Mesothelial cell of epicardium (in vitro differentiated cells): ENCODE measurements around the gene RAD1. TPM values are rescaled to one million over a fixed set of nuclear protein-coding genes. Genes with fewer than 3 reads are reported as not detected.

Experiments
- DNase-seq, 2 experiments: peaks; one replicate each; pipeline ENCODE4 v3.0.0; 2021; ENCODE audit warnings: low spot score in 2 of 2; ENCODE audit not compliant: unreplicated experiment in 2 of 2
- H3K27ac Mint-ChIP-seq: 2 replicates; pipeline ENCODE4 v1.8.0; 2021; ENCODE audit warnings: mixed read lengths
- H3K27me3 Mint-ChIP-seq: 2 replicates; pipeline ENCODE4 v1.8.0; 2021; ENCODE audit warnings: low read depth, mixed read lengths
- H3K36me3 Mint-ChIP-seq: 2 replicates; pipeline ENCODE4 v1.8.0; 2021; ENCODE audit warnings: mixed read lengths
- H3K4me1 Mint-ChIP-seq: 2 replicates; pipeline ENCODE4 v1.8.0; 2021; ENCODE audit warnings: mixed read lengths
- H3K4me3 Mint-ChIP-seq: 2 replicates; pipeline ENCODE4 v1.8.0; 2021; ENCODE audit warnings: mild to moderate bottlenecking, moderate library complexity, mixed read lengths
- H3K9me3 Mint-ChIP-seq: 2 replicates; pipeline ENCODE4 v1.8.0; 2021; ENCODE audit warnings: mixed read lengths
- total RNA-seq: library from RNA; stranded (reverse); gene quantifications from 3 replicates; pipeline ENCODE4 v1.2.1, GENCODE V29; 2021
- TF ChIP-seq, protein P1 (sequence below): fragments of 200-600 bp; sonication (generic); IDR thresholded peaks from one replicate; pipeline ENCODE4 v1.5.0; 2021; ENCODE audit warnings: antibody characterized with exemption; ENCODE audit not compliant: unreplicated experiment

RAD1 gene
- total RNA-seq, 1 donor from 2014 or later, result 23.9 TPM

GRCh38 chr5:34876275-34876674 lies 39.0 kb downstream of the RAD1 start:
- H3K36me3 Mint-ChIP-seq, result peaks cover 23% of the 10 kb centered on the region
- DNase-seq, result no peak
- TF ChIP-seq, protein P1, sequence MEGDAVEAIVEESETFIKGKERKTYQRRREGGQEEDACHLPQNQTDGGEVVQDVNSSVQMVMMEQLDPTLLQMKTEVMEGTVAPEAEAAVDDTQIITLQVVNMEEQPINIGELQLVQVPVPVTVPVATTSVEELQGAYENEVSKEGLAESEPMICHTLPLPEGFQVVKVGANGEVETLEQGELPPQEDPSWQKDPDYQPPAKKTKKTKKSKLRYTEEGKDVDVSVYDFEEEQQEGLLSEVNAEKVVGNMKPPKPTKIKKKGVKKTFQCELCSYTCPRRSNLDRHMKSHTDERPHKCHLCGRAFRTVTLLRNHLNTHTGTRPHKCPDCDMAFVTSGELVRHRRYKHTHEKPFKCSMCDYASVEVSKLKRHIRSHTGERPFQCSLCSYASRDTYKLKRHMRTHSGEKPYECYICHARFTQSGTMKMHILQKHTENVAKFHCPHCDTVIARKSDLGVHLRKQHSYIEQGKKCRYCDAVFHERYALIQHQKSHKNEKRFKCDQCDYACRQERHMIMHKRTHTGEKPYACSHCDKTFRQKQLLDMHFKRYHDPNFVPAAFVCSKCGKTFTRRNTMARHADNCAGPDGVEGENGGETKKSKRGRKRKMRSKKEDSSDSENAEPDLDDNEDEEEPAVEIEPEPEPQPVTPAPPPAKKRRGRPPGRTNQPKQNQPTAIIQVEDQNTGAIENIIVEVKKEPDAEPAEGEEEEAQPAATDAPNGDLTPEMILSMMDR, result no peak
- no peaks in the 10 kb centered on the region for H3K27me3 Mint-ChIP-seq
- H3K4me3 Mint-ChIP-seq, result no peak overlapping the region
- H3K27ac Mint-ChIP-seq, result no peak overlapping the region
- peaks cover 33% of the 10 kb centered on the region for H3K9me3 Mint-ChIP-seq
- H3K4me1 Mint-ChIP-seq, result peaks cover 11% of the 10 kb centered on the region

DNA sequence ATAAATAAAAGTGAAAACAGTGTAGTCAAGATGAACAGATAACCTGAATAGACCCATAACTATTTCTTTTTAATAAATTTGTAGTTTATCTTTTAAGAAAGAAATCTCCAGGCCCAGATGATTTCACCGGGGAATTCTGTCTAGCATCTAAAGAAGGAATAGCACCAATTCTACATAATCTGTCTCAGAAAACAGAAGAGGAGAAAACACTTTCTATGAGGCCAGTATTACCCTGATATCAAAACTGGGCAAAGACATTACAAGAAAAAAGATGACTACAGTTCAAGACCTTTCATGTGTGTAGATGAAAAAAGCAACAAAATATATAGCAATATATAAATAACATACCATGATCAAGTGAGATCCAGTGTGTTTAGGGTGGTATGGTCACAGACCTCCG lies 44.9 kb downstream of the RAD1 start:
- peaks cover 51% of the 10 kb centered on the region for H3K4me1 Mint-ChIP-seq
- H3K9me3 Mint-ChIP-seq, result peaks cover 17% of the 10 kb centered on the region
- H3K27ac Mint-ChIP-seq, result no peak overlapping the region
- DNase-seq, result no peak
- peaks cover 13% of the 10 kb centered on the region for H3K36me3 Mint-ChIP-seq
- H3K4me3 Mint-ChIP-seq, result no peak overlapping the region
- no peaks in the 10 kb centered on the region for H3K27me3 Mint-ChIP-seq
- TF ChIP-seq, protein P1, result no peak

DNA sequence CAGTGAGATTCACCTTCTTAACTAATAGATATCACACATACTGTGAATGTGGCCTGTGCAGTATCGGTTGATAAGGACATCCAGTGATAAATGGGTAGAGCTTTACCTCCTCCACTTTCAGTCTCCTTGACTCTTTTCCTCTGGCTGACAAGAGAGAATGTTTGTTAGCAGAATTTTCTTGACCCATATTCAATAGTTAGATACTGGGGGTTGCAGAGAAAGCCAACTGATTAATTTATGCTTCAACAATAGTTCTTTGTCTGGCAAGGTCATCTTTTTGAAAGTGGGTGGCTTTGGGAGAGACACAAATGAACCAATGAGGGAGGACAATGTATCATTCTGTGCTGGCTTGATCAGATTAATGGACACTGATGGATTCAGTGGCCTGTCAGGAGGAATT lies 46.0 kb downstream of the RAD1 start:
- TF ChIP-seq, protein P1, result no peak
- Mint-ChIP-seq H3K27ac (peak overlapping the region; percentile 81), H3K36me3 (peaks cover 7% of the 10 kb centered on the region), H3K9me3 (peaks cover 12% of the 10 kb centered on the region), H3K4me3 (no peak overlapping the region), H3K4me1 (peaks cover 59% of the 10 kb centered on the region), H3K27me3 (no peaks in the 10 kb centered on the region)
- DNase-seq, result no peak

DNA sequence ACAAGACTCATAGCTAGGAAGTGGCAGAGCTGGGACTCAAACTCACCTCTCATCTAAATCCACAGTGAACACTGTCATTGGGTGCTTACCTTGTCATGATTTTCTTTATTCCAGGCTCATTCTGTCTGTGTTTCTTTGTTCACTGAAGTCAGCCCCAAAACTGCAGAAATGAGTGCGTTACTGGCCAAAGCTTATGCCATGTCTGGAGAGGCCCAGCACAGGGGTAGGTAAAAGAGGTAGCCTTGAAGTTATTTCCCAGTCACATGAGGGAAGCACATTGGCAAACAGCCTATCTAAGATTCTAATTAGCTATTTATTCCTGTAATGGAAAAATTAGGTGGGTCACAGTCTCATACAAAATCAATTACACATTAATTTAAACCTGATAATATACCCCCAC lies 46.5 kb downstream of the RAD1 start:
- peak overlapping the region; percentile 81 for H3K27ac Mint-ChIP-seq
- peaks cover 7% of the 10 kb centered on the region for H3K36me3 Mint-ChIP-seq
- H3K4me3 Mint-ChIP-seq, result no peak overlapping the region
- no peak for DNase-seq
- TF ChIP-seq, protein P1, result no peak
- no peaks in the 10 kb centered on the region for H3K27me3 Mint-ChIP-seq
- H3K4me1 Mint-ChIP-seq, result peaks cover 58% of the 10 kb centered on the region
- H3K9me3 Mint-ChIP-seq, result peaks cover 12% of the 10 kb centered on the region

DNA sequence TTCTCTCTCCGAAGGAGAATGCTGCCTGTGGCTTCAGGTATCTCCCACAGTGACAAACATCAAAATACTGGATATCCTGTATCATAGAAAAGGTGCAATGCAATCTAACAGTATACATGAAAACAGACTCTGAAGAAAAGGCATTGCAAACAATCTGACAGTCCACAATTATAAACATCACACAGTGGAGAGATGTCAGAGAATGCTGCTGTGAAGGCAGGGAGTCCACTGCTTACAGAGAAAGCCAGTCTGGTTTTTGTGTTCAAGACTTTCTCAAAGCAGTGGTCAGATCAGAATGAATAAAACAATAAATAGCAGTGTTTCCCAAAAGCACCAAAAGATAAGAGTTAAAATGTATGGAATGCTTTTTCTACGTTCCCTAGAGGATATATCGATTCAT lies 47.6 kb downstream of the RAD1 start:
- Mint-ChIP-seq H3K4me3 (no peak overlapping the region), H3K9me3 (peaks cover 12% of the 10 kb centered on the region), H3K36me3 (peaks cover 7% of the 10 kb centered on the region), H3K4me1 (peaks cover 50% of the 10 kb centered on the region), H3K27me3 (no peaks in the 10 kb centered on the region), H3K27ac (peak overlapping the region; percentile 52)
- TF ChIP-seq, protein P1, result no peak
- DNase-seq, result no peak

DNA sequence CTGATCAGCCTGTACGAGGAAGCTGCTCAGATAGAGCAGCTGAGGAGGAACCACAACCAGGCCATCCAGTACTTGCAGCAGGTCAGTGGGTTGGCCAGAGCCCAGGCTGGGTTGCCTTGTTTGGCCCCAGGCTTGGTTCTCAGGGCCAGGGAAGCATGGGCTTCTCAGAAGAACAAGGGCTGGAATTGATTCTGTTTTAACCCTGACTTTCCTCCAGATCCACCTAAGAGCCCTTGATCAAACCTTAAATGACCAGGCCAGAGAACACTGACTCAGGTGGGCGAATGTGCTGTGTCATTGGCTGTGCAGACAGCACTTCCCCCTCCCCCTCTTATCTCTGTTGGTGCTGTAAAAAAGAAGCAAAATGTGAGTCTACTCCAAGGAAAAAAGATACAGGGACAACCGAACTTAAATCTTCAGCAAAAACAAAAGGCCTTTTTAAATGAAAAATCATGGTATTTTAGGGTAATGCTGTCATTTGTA lies 48.3 kb downstream of the RAD1 start:
- H3K36me3 Mint-ChIP-seq, result peaks cover 7% of the 10 kb centered on the region
- H3K27ac Mint-ChIP-seq, result peak overlapping the region; percentile 52
- H3K4me3 Mint-ChIP-seq, result no peak overlapping the region
- DNase-seq, result no peak
- no peaks in the 10 kb centered on the region for H3K27me3 Mint-ChIP-seq
- peaks cover 54% of the 10 kb centered on the region for H3K4me1 Mint-ChIP-seq
- TF ChIP-seq, protein P1, result no peak
- peaks cover 12% of the 10 kb centered on the region for H3K9me3 Mint-ChIP-seq
